Hematopoietic multipotent progenitor cell treated with erythropoietin and hydrocortisone succinate and interleukin-3 and kit ligand, for 17 days (in vitro differentiated cells): Measurements from ENCODE around the gene MYO18B.

ENCODE experiments used
- DNase-seq: peaks from one replicate; pipeline ENCODE4 v3.0.0-alpha.2; 2015; ENCODE audit warnings: low spot score

MYO18B gene

GRCh38 chr22:25908212-25908611, 166.2 kb downstream of the MYO18B start:
- DNase-seq, result no peak

GRCh38 chr22:25908755-25909154, 166.8 kb downstream of the MYO18B start:
- DNase-seq, result no peak

GRCh38 chr22:25909614-25910387, 167.8 kb downstream of the MYO18B start:
- no peak for DNase-seq

GRCh38 chr22:25911243-25911972, 169.4 kb downstream of the MYO18B start:
- DNase-seq, result no peak

- no peak for DNase-seq
These were observed 177.5 kb downstream of the MYO18B start for GRCh38 chr22:25919452-25919851.

GRCh38 chr22:25922141-25922540, 180.2 kb downstream of the MYO18B start:
- DNase-seq, result no peak

GRCh38 chr22:25923914-25924313, 181.9 kb downstream of the MYO18B start:
- DNase-seq, result no peak

GRCh38 chr22:25928038-25928437, 186.1 kb downstream of the MYO18B start:
- no peak for DNase-seq

GRCh38 chr22:25929321-25929878, 187.4 kb downstream of the MYO18B start:
- DNase-seq, result no peak

GRCh38 chr22:25930083-25930482, 188.1 kb downstream of the MYO18B start:
- DNase-seq, result no peak

- no peak for DNase-seq
These were observed 188.9 kb downstream of the MYO18B start for GRCh38 chr22:25930788-25931310.

- no peak for DNase-seq
These were observed 191.3 kb downstream of the MYO18B start for GRCh38 chr22:25933158-25933788.

- DNase-seq, result no peak
These were observed 193.5 kb downstream of the MYO18B start for GRCh38 chr22:25935266-25936058.

GRCh38 chr22:25938151-25938550, 196.2 kb downstream of the MYO18B start:
- DNase-seq, result no peak

GRCh38 chr22:25939384-25939783, 197.4 kb downstream of the MYO18B start:
- DNase-seq, result no peak

- no peak for DNase-seq
These were observed 198.5 kb downstream of the MYO18B start for GRCh38 chr22:25940479-25940878.

- no peak for DNase-seq
These were observed 199.5 kb downstream of the MYO18B start for GRCh38 chr22:25941365-25941960.

- DNase-seq, result no peak
These were observed 200.3 kb downstream of the MYO18B start for GRCh38 chr22:25942115-25942855.

GRCh38 chr22:25942856-25943411, 200.9 kb downstream of the MYO18B start:
- no peak for DNase-seq

GRCh38 chr22:25950111-25950510, 208.1 kb downstream of the MYO18B start:
- no peak for DNase-seq
